ENCODE data around the gene HNF4A. TPM values are rescaled to one million over a fixed set of nuclear protein-coding genes. Genes with fewer than 3 reads are reported as not detected.

Gene HNF4A
- total RNA-seq, 1 donor from 2014 or later: not detected

GRCh38 chr20:44405785-44406571 lies 50.5 kb downstream of the HNF4A start:
- DNase-seq (ENCODE audit: low read depth): no peak
- TF ChIP-seq, protein P1, sequence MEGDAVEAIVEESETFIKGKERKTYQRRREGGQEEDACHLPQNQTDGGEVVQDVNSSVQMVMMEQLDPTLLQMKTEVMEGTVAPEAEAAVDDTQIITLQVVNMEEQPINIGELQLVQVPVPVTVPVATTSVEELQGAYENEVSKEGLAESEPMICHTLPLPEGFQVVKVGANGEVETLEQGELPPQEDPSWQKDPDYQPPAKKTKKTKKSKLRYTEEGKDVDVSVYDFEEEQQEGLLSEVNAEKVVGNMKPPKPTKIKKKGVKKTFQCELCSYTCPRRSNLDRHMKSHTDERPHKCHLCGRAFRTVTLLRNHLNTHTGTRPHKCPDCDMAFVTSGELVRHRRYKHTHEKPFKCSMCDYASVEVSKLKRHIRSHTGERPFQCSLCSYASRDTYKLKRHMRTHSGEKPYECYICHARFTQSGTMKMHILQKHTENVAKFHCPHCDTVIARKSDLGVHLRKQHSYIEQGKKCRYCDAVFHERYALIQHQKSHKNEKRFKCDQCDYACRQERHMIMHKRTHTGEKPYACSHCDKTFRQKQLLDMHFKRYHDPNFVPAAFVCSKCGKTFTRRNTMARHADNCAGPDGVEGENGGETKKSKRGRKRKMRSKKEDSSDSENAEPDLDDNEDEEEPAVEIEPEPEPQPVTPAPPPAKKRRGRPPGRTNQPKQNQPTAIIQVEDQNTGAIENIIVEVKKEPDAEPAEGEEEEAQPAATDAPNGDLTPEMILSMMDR (conservative IDR thresholded peaks at IDR 0.05; ENCODE audit: low read depth, low read length): no peak
- no peak overlapping the region for H3K4me3 ChIP-seq (ENCODE audit: low read depth, low read length)

- no peak overlapping the region for H3K4me3 ChIP-seq (ENCODE audit: low read depth, low read length)
- no peak for DNase-seq (ENCODE audit: low read depth)
- TF ChIP-seq, protein P1 (conservative IDR thresholded peaks at IDR 0.05; ENCODE audit: low read depth, low read length): no peak
Measured at GRCh38 chr20:44406572-44407137, 51.2 kb downstream of the HNF4A start.

DNA sequence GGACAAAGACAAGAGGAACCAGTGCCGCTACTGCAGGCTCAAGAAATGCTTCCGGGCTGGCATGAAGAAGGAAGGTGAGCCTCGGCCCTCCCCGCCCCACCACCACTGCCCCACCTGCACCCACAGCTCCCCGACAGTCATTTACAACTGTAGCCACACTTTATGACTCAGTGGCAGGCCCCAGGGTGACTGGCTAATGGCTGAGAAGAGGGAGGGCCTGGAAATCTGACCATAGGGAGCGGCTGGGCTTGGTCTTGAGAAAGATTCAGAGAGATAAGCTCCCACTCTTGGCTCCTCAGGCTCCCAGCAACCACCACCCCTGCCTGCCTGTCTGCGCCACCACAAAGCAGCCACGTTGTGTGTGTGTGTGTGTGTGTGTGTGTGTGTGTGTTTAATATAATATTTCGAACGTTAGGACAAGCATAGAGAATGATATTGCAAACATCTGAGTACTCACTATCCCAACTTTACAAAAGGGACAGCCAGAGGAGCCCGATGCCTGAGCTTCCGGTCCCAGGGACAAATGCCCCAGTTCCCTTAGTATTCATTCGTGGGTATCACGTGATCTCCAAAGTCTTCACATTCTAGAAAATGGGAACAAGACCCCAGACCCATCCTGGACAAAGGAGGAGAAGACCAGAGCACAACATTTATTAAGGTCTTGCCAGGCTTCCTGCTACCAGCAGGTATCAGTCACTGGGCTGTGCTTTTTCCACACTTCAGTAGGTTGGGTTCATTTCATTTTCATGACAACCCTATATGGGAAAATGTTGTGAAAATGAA lies 52.1 kb downstream of the HNF4A start:
- no peak for DNase-seq (ENCODE audit: low read depth)
- TF ChIP-seq, protein P1 (conservative IDR thresholded peaks at IDR 0.05; ENCODE audit: low read depth, low read length): no peak
- no peak overlapping the region for H3K4me3 ChIP-seq (ENCODE audit: low read depth, low read length)

GRCh38 chr20:44409132-44409600 lies 53.7 kb downstream of the HNF4A start:
- TF ChIP-seq, protein P1 (conservative IDR thresholded peaks at IDR 0.05; ENCODE audit: low read depth, low read length): no peak
- no peak for DNase-seq (ENCODE audit: low read depth)
- no peak overlapping the region for H3K4me3 ChIP-seq (ENCODE audit: low read depth, low read length)

DNA sequence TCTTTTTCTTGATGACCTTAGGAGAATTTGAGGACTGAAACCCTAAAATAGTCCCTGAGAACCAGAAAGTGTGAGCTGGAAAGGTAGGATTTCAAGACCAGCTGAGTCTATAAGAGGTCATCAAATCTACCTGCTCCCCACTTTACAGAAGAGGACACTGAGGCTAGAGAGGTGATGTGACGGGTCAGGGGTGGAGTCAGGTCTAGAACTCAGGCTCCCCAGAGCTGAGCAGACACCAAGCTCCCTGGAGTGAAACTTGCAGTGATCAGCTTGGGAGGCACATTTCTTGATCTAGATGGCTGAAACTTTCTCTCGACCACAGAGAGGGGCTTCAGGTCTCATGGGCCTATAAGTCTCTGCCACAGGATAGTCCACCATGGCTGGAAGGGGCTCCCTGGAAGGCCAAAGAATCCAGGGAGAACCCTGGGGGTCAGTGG lies 55.1 kb downstream of the HNF4A start:
- no peak overlapping the region for H3K4me3 ChIP-seq (ENCODE audit: low read depth, low read length)
- TF ChIP-seq, protein P1 (conservative IDR thresholded peaks at IDR 0.05; ENCODE audit: low read depth, low read length): no peak
- no peak for DNase-seq (ENCODE audit: low read depth)

DNA sequence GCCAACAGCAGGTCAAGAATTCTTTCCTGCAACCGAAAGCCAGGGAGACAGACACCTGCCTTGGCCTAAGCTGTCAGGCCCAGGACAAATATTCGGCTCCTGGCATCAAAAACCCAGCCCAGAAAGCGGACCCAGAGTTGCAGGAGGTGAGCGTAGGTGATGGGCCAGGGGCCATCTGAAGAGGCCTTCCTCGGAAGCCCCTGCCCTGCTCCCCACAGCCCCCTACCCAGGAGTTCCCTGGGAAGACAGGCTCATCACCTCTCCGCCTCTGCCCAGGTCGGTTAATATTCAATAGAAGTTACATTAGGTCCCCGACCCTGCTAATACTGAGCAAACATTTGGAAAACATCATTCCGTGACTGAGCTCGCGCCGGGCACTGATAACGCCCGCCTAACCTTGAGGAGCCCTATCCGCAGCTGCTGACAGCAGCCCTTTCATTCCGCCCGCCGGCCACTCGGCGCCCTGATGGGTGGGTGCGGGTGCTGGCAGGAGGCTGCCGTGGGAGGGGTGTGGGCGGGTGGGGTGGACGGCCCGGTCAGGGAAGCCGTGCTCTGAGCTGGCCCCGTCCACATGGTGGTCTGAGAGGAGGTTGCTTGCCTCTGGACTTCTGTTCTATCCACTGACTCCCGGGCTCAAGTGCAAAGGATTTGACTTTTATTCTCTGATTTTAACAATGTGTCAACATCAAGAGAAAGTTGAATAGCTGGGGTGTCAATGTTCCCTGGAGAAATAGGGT lies 55.7 kb downstream of the HNF4A start:
- DNase-seq (ENCODE audit: low read depth): no peak
- TF ChIP-seq, protein P1 (conservative IDR thresholded peaks at IDR 0.05; ENCODE audit: low read depth, low read length): no peak
- H3K4me3 ChIP-seq (ENCODE audit: low read depth, low read length): no peak overlapping the region

Data from epithelial cell of proximal tubule (primary cell).